Keratinocyte (primary cell): ENCODE measurements around the gene SPAG9. TPM values are rescaled to one million over a fixed set of nuclear protein-coding genes. Genes with fewer than 3 reads are reported as not detected.

Experiments
- DNase-seq: peaks from one replicate; pipeline ENCODE4 v3.0.0-alpha.2; 2011; ENCODE audit warnings: low read depth, missing footprints, low spot score
- FAIRE-seq: peaks from 2 replicates; lab custom pipeline; 2011; peaks lifted over from hg19 to GRCh38; lab: Jason Lieb, UNC
- H2AFZ ChIP-seq: 2 replicates; pipeline ENCODE4 v1.6.0; 2012; ENCODE audit warnings: low read length, control low read depth, inconsistent platforms; ENCODE audit not compliant: control insufficient read depth
- H3K27ac ChIP-seq: 2 replicates; pipeline ENCODE4 v1.5.1; 2011; ENCODE audit warnings: low read length; ENCODE audit not compliant: control insufficient read depth, insufficient read depth
- H3K27me3 ChIP-seq: 3 replicates; pipeline ENCODE4 v1.6.0; 2011; ENCODE audit warnings: low read length; ENCODE audit not compliant: control insufficient read depth, insufficient read depth; ENCODE audit errors: extremely low read depth
- H3K36me3 ChIP-seq, 2 experiments: 2 replicates in 1 of 2; 3 replicates in 1 of 2; pipeline ENCODE4 v1.5.1; 2011; ENCODE audit warnings: low read length in 2 of 2, mild to moderate bottlenecking in 1 of 2; ENCODE audit not compliant: control insufficient read depth in 2 of 2, insufficient read depth in 2 of 2; ENCODE audit errors: extremely low read depth in 1 of 2
- H3K4me1 ChIP-seq: 3 replicates; pipeline ENCODE4 v1.5.1; 2011; ENCODE audit warnings: low read length; ENCODE audit not compliant: control insufficient read depth, insufficient read depth; ENCODE audit errors: extremely low read depth
- H3K4me2 ChIP-seq: 3 replicates; pipeline ENCODE4 v1.6.0; 2011; ENCODE audit warnings: low read depth, low read length; ENCODE audit not compliant: control insufficient read depth, insufficient read depth; ENCODE audit errors: extremely low read depth
- H3K4me3 ChIP-seq, 3 experiments: fragments of 200-600 bp in 1 of 3; sonication (generic) in 1 of 3; 2 replicates in 2 of 3; 3 replicates in 1 of 3; pipeline ENCODE4 v1.5.1; 2011 to 2016; ENCODE audit warnings: low read length in 3 of 3, mild to moderate bottlenecking in 3 of 3, control low read depth in 2 of 3, inconsistent platforms in 1 of 3, low read depth in 1 of 3, mixed read lengths in 1 of 3, mixed run types in 1 of 3, moderate library complexity in 1 of 3; ENCODE audit not compliant: control insufficient read depth in 2 of 3, insufficient read depth in 2 of 3; ENCODE audit errors: extremely low read depth in 1 of 3
- H3K79me2 ChIP-seq: 2 replicates; pipeline ENCODE4 v1.6.0; 2012; ENCODE audit warnings: low read length; ENCODE audit not compliant: control insufficient read depth, insufficient read depth
- H3K9ac ChIP-seq: 3 replicates; pipeline ENCODE4 v1.6.0; 2011; ENCODE audit warnings: low read length; ENCODE audit not compliant: control insufficient read depth, insufficient read depth; ENCODE audit errors: extremely low read depth
- H3K9me1 ChIP-seq: 3 replicates; pipeline ENCODE4 v1.6.0; 2011; ENCODE audit warnings: low read length; ENCODE audit not compliant: control insufficient read depth, insufficient read depth; ENCODE audit errors: extremely low read depth
- H3K9me3 ChIP-seq: 2 replicates; pipeline ENCODE4 v1.5.1; 2012; ENCODE audit warnings: low read depth, low read length; ENCODE audit not compliant: control insufficient read depth
- H4K20me1 ChIP-seq: 3 replicates; pipeline ENCODE4 v1.6.0; 2011; ENCODE audit warnings: low read length; ENCODE audit not compliant: control insufficient read depth, insufficient read depth; ENCODE audit errors: extremely low read depth
- CTCF ChIP-seq, 3 experiments: IDR thresholded peaks in 1 of 3; conservative IDR thresholded peaks in 1 of 3; optimal IDR thresholded peaks in 1 of 3; 2 replicates in 2 of 3; 3 replicates in 1 of 3; pipeline versions ENCODE3 to v1.5.1; 2011; ENCODE audit warnings: low read length in 3 of 3, mild to moderate bottlenecking in 3 of 3, moderate library complexity in 2 of 3, control low read depth in 1 of 3, inconsistent platforms in 1 of 3; ENCODE audit not compliant: insufficient read depth in 2 of 3; ENCODE audit errors: extremely low read depth in 1 of 3
- EZH2 ChIP-seq: IDR thresholded peaks from one replicate; pipeline ENCODE4 v1.6.1; 2012; ENCODE audit warnings: inconsistent platforms, mild to moderate bottlenecking, low read length, moderate library complexity
- dilution Hi-C: fragments of 300-500 bp; cut with MboI; formaldehyde crosslinking; loops from one replicate; pipeline ENCODE4 v1.7.0; 2020; ENCODE audit warnings: low sequenced_read_pairs; ENCODE audit not compliant: extremely low pct_ligation_motif_present
- polyA plus RNA-seq, 5 experiments: library from polyadenylated mRNA; depleted of rRNA in 3 of 5; stranded (reverse) in 3 of 5; stranded (forward) in 1 of 5; unstranded in 1 of 5; fragments of >200 nt; gene quantifications; 1 replicate in 1 of 5; 2 replicates in 3 of 5; 3 replicates in 1 of 5; pipeline versions ENCODE4 v1.2.1 to v1.2.3, GENCODE V29; 2011 to 2012; ENCODE audit warnings: missing spikeins in 2 of 5, low read depth in 1 of 5, low replicate concordance in 1 of 5

The SPAG9 gene
- polyA plus RNA-seq, 1 donor (not counting 4 experiments of a cell fraction or from before 2014, with no cell fraction given), result 43.1 TPM

GRCh38 chr17:50947782-50948543, 172.7 kb downstream of the SPAG9 start:
- TF ChIP-seq CTCF (optimal IDR thresholded peaks at IDR 0.05 in 1 of 3, IDR thresholded peaks at IDR 0.05 in 1 of 3, conservative IDR thresholded peaks at IDR 0.05 in 1 of 3; ENCODE audit: extremely low read depth in 1 of 3, insufficient read depth in 2 of 3, low read length in 3 of 3) (no peak), EZH2 (no peak)
- no peak overlapping the region for H3K4me3 ChIP-seq
- peaks cover 4% of the 10 kb centered on the region for H3K27me3 ChIP-seq
- FAIRE-seq, result no peak
- H3K4me2 ChIP-seq, result no peak overlapping the region
- no peak for DNase-seq
- no peak overlapping the region for H3K9ac ChIP-seq
- dilution Hi-C loops, result no loop called here
- H4K20me1 ChIP-seq, result no peaks in the 10 kb centered on the region
- no peaks in the 10 kb centered on the region for H3K9me1 ChIP-seq
- H3K27ac ChIP-seq, result no peak overlapping the region
- H2AFZ ChIP-seq, result no peak overlapping the region
- H3K36me3 ChIP-seq, result no peaks in the 10 kb centered on the region
- peaks cover 36% of the 10 kb centered on the region for H3K4me1 ChIP-seq
- no peaks in the 10 kb centered on the region for H3K79me2 ChIP-seq
- H3K9me3 ChIP-seq, result no peaks in the 10 kb centered on the region

- no peak overlapping the region for H3K4me3 ChIP-seq
- dilution Hi-C loops, result no loop called here
- TF ChIP-seq EZH2, result no peak
- no peak for TF ChIP-seq CTCF (optimal IDR thresholded peaks at IDR 0.05 in 1 of 3, IDR thresholded peaks at IDR 0.05 in 1 of 3, conservative IDR thresholded peaks at IDR 0.05 in 1 of 3; ENCODE audit: extremely low read depth in 1 of 3, insufficient read depth in 2 of 3, low read length in 3 of 3)
- H3K9me3 ChIP-seq, result no peaks in the 10 kb centered on the region
- H3K27ac ChIP-seq, result no peak overlapping the region
- no peaks in the 10 kb centered on the region for H3K79me2 ChIP-seq
- H2AFZ ChIP-seq, result no peak overlapping the region
- H3K9me1 ChIP-seq, result no peaks in the 10 kb centered on the region
- no peaks in the 10 kb centered on the region for H4K20me1 ChIP-seq
- no peak overlapping the region for H3K9ac ChIP-seq
- FAIRE-seq, result no peak
- DNase-seq, result no peak
- H3K36me3 ChIP-seq, result no peaks in the 10 kb centered on the region
- peaks cover 36% of the 10 kb centered on the region for H3K4me1 ChIP-seq
- no peak overlapping the region for H3K4me2 ChIP-seq
- peaks cover 4% of the 10 kb centered on the region for H3K27me3 ChIP-seq
Observed at GRCh38 chr17:50946891-50947781, 173.5 kb downstream of the SPAG9 start.
